GM21528 (cell line): ENCODE measurements around the gene GHRL.
"Not testable (repeated sequence)": the region's sequence is repeated elsewhere in the genome, so short reads cannot be mapped to it uniquely, and the experiment has no call there.

Experiments
- ATAC-seq: cut with Tn5 transposase; IDR thresholded peaks from one replicate; pipeline ENCODE4 v1.9.1; 2021; ENCODE audit warnings: mild to moderate bottlenecking, moderate library complexity; ENCODE audit not compliant: unreplicated experiment, low FRiP score

Gene GHRL

GRCh38 chr3:10303105-10303504 is 10.4 kb upstream of the GHRL start:
- ATAC-seq = no peak

- ATAC-seq = no peak
Measured at GRCh38 chr3:10300087-10300486, 7.3 kb upstream of the GHRL start.

- ATAC-seq = peak; percentile 62
Measured at GRCh38 chr3:10299679-10300078, 6.9 kb upstream of the GHRL start.

GRCh38 chr3:10299175-10299574 is 6.4 kb upstream of the GHRL start:
- ATAC-seq = no peak

- ATAC-seq = not testable (repeated sequence)
Measured at GRCh38 chr3:10298064-10298463, 5.3 kb upstream of the GHRL start.

DNA sequence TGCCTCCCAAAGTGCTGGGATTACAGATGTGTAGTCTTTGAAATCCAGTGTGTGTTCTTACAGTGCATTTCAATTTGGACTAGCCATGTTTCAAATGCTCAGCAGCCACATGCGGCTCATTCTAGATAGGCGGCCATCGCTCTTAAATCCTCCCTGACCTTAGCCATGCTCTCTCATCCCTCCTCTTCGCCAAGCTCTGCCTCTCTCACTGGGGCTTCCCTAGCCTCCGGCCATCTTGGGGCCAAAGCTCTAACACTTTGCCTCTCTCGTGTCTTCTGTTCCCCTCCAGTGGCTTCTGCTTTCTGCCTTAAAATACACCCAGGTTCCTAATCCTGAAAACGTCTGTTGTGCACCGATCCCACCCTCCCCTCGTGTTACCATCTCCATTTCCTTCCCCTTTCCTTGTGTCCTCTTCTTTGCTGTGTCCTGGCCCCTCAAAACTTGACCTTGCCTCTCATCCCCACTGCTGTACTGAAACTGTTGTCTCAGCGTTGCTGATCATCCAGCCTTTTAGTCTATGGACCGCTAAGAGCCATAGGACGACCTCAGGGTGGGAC is 1.4 kb upstream of the GHRL start:
- no peak for ATAC-seq

- no peak for ATAC-seq
Measured at GRCh38 chr3:10291641-10292040, 1.1 kb downstream of the GHRL start.

DNA sequence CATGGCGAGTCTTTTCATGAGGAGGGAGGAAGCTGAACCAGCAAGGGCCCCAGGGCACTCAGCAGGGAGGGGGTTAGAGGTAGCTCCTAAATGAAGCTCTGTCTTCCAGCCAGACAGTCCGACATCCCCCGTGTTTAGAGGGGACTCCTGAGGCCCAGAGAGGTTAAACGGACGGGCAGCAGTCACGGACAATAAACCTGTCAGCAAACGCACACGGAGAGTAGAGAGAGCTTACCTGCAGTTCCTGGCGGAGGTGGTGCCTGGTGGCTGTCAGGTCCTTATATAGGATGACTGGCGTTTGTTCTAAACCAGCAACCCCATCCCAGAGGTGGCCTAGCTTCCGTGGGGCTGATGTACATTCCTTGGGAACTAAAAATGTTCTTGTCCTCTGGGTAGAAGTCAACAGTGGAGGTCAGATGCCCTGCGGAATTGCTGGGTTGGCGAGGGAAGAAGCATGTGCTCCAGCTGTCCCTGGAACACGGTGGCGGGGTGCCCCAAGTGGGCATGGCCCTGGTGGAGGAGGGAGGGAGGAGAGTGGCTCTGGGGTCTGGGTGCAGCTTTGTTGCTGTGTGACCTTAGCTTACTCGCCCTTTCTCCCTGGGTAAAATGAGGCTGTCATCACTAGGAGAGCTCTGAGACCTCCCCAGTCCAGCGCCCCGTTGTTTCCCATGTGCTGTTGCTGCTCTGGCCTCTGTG is 2.1 kb downstream of the GHRL start:
- no peak for ATAC-seq

- ATAC-seq = no peak
Measured at GRCh38 chr3:10289787-10290355, 2.9 kb downstream of the GHRL start.

DNA sequence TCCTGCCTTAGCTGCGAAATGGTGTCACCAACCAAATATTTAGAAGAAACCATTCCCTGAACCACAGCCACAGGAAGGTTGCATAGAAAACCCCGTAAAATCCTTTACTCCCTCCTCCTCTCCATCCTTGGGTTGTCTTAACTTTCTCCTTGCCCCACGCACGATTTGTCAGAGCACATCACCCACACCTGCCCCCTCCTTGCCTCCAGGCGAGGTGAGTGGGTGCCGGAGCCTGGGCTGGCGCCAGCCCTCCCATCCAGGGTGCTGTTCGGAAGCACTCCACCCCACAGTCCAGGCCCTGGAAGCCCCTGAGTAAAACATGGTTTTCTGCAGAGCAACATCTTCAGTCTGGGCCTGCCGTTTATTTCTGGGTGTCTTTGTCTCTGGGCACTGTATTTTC is 3.7 kb downstream of the GHRL start:
- ATAC-seq = no peak

- no peak for ATAC-seq
Measured at GRCh38 chr3:10288575-10288960, 4.2 kb downstream of the GHRL start.

- ATAC-seq = no peak
Measured at GRCh38 chr3:10287936-10288574, 4.7 kb downstream of the GHRL start.

DNA sequence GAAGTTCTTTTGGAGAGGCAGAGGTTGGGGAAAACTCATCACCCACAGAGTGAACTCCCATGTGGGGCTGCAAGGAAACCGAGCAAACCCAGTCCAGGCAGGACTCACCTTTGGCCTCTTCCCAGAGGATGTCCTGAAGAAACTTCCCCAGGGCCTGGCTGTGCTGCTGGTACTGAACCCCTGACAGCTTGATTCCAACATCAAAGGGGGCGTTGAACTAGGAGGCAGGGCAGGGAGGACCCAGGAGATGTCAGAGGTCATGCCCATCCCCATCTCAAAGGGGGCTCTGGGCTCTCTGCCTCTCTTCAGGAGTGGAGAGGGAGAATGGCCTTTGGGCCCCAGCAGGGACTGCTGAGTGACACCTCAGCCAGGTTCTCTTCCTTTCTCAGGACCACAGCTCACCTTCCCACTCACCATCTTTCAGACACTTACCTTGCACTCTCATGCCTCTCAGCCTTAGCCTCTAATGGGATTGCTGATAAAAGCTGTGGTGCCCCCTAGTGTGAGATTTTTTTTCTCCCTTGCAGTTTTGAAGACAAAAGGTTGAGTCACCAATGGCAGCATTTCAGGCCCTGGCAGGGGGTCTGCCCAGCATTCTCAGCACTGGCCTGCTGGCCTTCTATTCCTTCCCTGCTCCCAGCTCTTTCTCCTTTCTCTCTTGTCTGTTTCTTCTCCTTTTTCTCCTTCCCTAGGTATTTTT is 6.0 kb downstream of the GHRL start:
- ATAC-seq = no peak

DNA sequence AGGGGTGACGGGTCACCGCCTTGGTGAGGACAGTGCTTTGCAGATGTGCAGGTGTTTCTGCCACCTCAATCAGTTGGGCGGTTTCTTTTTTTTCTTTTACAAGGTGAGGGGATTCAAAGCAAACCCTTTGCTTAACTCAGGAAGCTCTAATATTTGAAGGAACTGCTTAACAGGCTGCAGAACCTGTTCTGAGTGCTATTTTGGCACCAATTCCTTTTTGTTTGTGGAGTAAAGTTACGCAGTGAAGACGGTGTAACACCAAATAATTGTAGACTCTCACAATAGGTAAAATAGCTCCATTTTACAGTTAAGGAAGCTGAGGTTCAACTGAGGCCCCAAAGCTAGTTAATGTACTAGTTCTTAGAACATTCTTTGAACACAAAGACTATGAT is 6.6 kb downstream of the GHRL start:
- ATAC-seq = no peak

GRCh38 chr3:10285272-10286132 is 7.2 kb downstream of the GHRL start:
- ATAC-seq = no peak

DNA sequence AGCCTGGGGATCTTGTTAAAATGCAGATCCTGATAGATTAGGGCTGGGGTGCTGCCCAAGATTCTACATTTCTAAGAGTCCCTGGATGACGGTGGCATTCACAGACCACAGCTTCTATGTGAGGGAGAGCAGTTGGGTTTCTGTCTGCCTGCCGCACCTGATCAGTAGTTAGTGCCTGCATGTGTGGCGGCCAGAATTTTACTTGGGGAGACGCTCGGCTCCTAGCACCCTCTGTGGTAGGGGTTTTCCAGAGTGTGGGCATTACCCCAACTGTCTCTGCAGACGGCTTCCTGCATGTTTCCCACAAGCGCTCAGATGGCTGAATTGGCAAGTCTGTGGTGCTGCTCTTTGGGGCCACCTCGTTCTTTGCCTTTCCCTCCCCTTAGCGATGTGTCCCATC is 8.3 kb downstream of the GHRL start:
- no peak for ATAC-seq

GRCh38 chr3:10283638-10284037 is 9.1 kb downstream of the GHRL start:
- ATAC-seq = no peak

DNA sequence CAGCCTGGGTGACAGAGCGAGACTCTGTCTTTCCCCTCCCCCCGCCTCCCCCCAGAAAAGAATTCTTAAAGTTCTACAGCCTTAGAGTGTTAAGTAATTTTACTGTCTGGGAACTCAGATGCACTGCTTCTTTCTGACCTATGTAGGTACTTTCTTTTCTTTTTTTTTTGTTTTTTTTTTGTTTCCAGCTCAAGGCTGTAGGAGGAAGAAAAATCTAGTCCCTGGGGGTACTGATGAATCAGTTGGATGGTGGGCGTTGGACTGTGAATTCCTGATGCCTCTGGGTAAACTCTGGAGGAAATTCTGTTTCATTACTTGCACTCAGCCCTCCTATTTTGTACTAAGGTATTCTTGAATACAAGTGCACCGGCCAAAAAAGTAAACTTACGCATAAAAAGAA is 10.8 kb downstream of the GHRL start:
- ATAC-seq = no peak

DNA sequence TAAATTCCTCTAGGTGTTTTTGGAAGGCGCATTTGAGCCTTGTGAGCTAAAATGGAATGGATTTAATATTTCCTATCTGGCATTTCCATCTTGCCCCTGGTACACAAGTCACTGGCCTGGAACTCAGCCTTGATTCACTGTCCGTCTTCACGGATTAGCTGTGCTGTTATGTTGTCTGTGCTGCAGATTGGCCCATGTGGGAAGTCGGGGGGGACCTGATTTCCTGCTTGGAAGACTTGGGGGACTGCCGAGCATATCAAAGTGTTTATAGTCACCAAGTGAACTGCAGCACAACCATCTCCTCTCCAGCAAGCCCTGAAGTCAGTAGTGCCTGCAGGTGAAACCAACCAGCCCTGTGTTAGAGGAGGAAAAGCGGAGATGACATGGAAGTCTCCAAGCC is 12.2 kb downstream of the GHRL start:
- ATAC-seq = no peak

DNA sequence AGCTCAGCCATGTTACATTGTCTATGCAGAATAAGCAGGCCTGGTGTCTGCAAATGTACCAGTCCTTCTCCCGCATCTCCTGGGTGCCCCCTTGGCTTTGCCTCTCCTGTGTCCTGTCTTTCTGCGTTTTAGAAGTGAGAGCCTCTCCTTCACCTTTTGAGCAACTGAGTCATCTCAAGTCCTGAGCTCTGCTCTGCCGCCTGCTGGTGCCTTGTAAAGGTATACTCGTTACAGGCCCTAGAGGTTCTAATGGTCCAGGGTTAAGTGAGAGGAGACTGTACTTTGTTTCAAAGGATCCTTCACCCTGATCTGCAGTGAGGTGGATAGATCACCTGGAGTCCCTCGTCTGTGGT is 12.6 kb downstream of the GHRL start:
- no peak for ATAC-seq
